Liver (tissue), 9 donors: Measurements from ENCODE around the gene CACNA1C. TPM values are rescaled to one million over a fixed set of nuclear protein-coding genes. Genes with fewer than 3 reads are reported as not detected.

Source experiments
- DNase-seq: peaks from one replicate; pipeline ENCODE4 v3.0.0-alpha.2; 2017; ENCODE audit warnings: low spot score
- H3K27ac ChIP-seq, 2 donors: one replicate each; pipeline ENCODE4 v1.7.0; 2013; ENCODE audit warnings: inconsistent platforms in 2 of 2, low read length in 2 of 2, control low read depth in 1 of 2, low read depth in 1 of 2, mild to moderate bottlenecking in 1 of 2
- H3K27me3 ChIP-seq, 4 donors: one replicate each; pipeline versions ENCODE4 v1.6.1 to v1.7.0; 2013; ENCODE audit warnings: low read length in 3 of 4, inconsistent platforms in 1 of 4, mild to moderate bottlenecking in 1 of 4, moderate library complexity in 1 of 4; ENCODE audit not compliant: control insufficient read depth in 4 of 4, insufficient read depth in 4 of 4
- H3K36me3 ChIP-seq, 4 donors: one replicate each; pipeline versions ENCODE4 v1.6.1 to v1.7.0; 2013; ENCODE audit warnings: low read length in 3 of 4, mild to moderate bottlenecking in 3 of 4, low read depth in 1 of 4, moderate library complexity in 1 of 4; ENCODE audit not compliant: control insufficient read depth in 4 of 4, insufficient read depth in 3 of 4
- H3K4me1 ChIP-seq, 4 donors: one replicate each; pipeline versions ENCODE4 v1.6.1 to v1.7.0; 2013; ENCODE audit warnings: low read length in 3 of 4, mild to moderate bottlenecking in 3 of 4, moderate library complexity in 1 of 4; ENCODE audit not compliant: control insufficient read depth in 4 of 4, insufficient read depth in 4 of 4
- H3K4me3 ChIP-seq, 3 donors: one replicate each; pipeline versions ENCODE4 v1.6.1 to v1.7.0; 2013; ENCODE audit warnings: low read length in 3 of 3, control low read depth in 1 of 3, low read depth in 1 of 3, mild to moderate bottlenecking in 1 of 3
- H3K9ac ChIP-seq, 2 donors: one replicate each; pipeline ENCODE4 v1.7.0; 2013; ENCODE audit warnings: low read length in 2 of 2, mild to moderate bottlenecking in 2 of 2, moderate library complexity in 2 of 2, control low read depth in 1 of 2, low read depth in 1 of 2
- H3K9me3 ChIP-seq, 4 donors: one replicate each; pipeline versions ENCODE4 v1.6.1 to v1.7.0; 2013; ENCODE audit warnings: low read length in 3 of 4; ENCODE audit not compliant: control insufficient read depth in 4 of 4
- ATF3 ChIP-seq: IDR thresholded peaks from 2 replicates; pipeline ENCODE4 v1.6.1; 2016; ENCODE audit warnings: antibody characterized with exemption
- CTCF ChIP-seq: fragments of 150-350 bp; IDR thresholded peaks from 2 replicates; pipeline ENCODE4 v1.5.1; 2017; ENCODE audit warnings: improper control_type of control experiment, low read depth, low read length; ENCODE audit not compliant: missing input control
- EGR1 ChIP-seq, 2 donors: IDR thresholded peaks; 2 replicates each; pipeline ENCODE4 v1.6.1; 2016 to 2018; ENCODE audit warnings: antibody characterized with exemption in 2 of 2, low read depth in 2 of 2
- FOXA1 ChIP-seq: IDR thresholded peaks from 2 replicates; pipeline ENCODE4 v1.6.1; 2016; ENCODE audit warnings: antibody characterized with exemption
- FOXA2 ChIP-seq: IDR thresholded peaks from 2 replicates; pipeline ENCODE4 v1.6.1; 2016; ENCODE audit warnings: antibody characterized with exemption
- GABPA ChIP-seq, 2 donors: IDR thresholded peaks in 1 of 2; conservative IDR thresholded peaks in 1 of 2; 2 replicates each; pipeline ENCODE4 v1.6.1; 2016; ENCODE audit warnings: antibody characterized with exemption in 2 of 2, mild to moderate bottlenecking in 1 of 2, moderate library complexity in 1 of 2
- HNF4A ChIP-seq, 2 donors: conservative IDR thresholded peaks; 2 replicates each; pipeline ENCODE4 v1.6.1; 2016; ENCODE audit warnings: antibody characterized with exemption in 2 of 2, mild to moderate bottlenecking in 2 of 2
- HNF4G ChIP-seq: IDR thresholded peaks from 2 replicates; pipeline ENCODE4 v1.6.1; 2016; ENCODE audit warnings: antibody characterized with exemption
- JUND ChIP-seq, 2 donors: IDR thresholded peaks; 2 replicates each; pipeline ENCODE4 v1.6.1; 2016; ENCODE audit warnings: antibody characterized with exemption in 2 of 2
- MAX ChIP-seq: IDR thresholded peaks from 2 replicates; pipeline ENCODE4 v1.6.1; 2016; ENCODE audit warnings: antibody characterized with exemption
- NR2F2 ChIP-seq: IDR thresholded peaks from 2 replicates; pipeline ENCODE4 v1.6.1; 2016; ENCODE audit warnings: antibody characterized with exemption
- RAD21 ChIP-seq, 2 donors: IDR thresholded peaks; 2 replicates each; pipeline ENCODE4 v1.6.1; 2016; ENCODE audit warnings: antibody characterized with exemption in 2 of 2, mild to moderate bottlenecking in 2 of 2
- REST ChIP-seq: IDR thresholded peaks from 2 replicates; pipeline ENCODE4 v1.6.1; 2016; ENCODE audit warnings: antibody characterized with exemption, mild to moderate bottlenecking
- RXRA ChIP-seq, 2 donors: IDR thresholded peaks; 2 replicates each; pipeline ENCODE4 v1.6.1; 2017 to 2018; ENCODE audit warnings: antibody characterized with exemption in 2 of 2, mild to moderate bottlenecking in 1 of 2
- SP1 ChIP-seq: IDR thresholded peaks from 2 replicates; pipeline ENCODE4 v1.6.1; 2018; ENCODE audit warnings: antibody characterized with exemption, mild to moderate bottlenecking
- TAF1 ChIP-seq: conservative IDR thresholded peaks from 2 replicates; pipeline ENCODE4 v1.6.1; 2016; ENCODE audit warnings: antibody characterized with exemption, mild to moderate bottlenecking
- YY1 ChIP-seq: IDR thresholded peaks from 2 replicates; pipeline ENCODE4 v1.6.1; 2016; ENCODE audit warnings: antibody characterized with exemption, mild to moderate bottlenecking
- ZBTB33 ChIP-seq: IDR thresholded peaks from 2 replicates; pipeline ENCODE4 v1.6.1; 2016; ENCODE audit warnings: antibody characterized with exemption
- WGBS: extraction: QIAGEN DNeasy Blood & Tissue Kit; methylation state at CpG from one replicate; pipeline ENCODE4 v1.1.7; 2013; 5-methylcytosine and 5-hydroxymethylcytosine counted together
- polyA plus RNA-seq, 2 donors: library from polyadenylated mRNA; stranded (reverse) in 1 of 2; unstranded in 1 of 2; fragments of 200-250 nt in 1 of 2; fragments of >200 nt in 1 of 2; fragmentation: Nextera tagmentation in 1 of 2; extraction: Ambion mirVana in 1 of 2; gene quantifications; one replicate each; pipeline versions ENCODE4 v1.2.1 to v1.2.3, GENCODE V29; 2013 to 2015
- total RNA-seq, 2 donors: library from RNA; depleted of rRNA; stranded (reverse); fragments of >200 nt; gene quantifications; one replicate each; pipeline ENCODE4 v1.2.3, GENCODE V29; 2014
- donor health status: healthy.
- donor health status: healthy.
- donor health status: healthy.
- donor health status: healthy.
- donor health status: healthy.

CACNA1C gene
- total and polyA plus RNA-seq, 4 donors, result 0.23 to 1.9 (median 0.41) TPM

- no peaks in the 10 kb centered on the region for H3K36me3 ChIP-seq
- no peaks in the 10 kb centered on the region for H3K27me3 ChIP-seq
- H3K4me3 ChIP-seq, result no peak overlapping the region
- no peak overlapping the region for H3K9ac ChIP-seq
- no peak for TF ChIP-seq EGR1 (IDR thresholded peaks at IDR 0.05; ENCODE audit: low read depth in 2 of 2)
- TF ChIP-seq CTCF, result no peak
- no peak for TF ChIP-seq FOXA1
- no peak for TF ChIP-seq RXRA (IDR thresholded peaks at IDR 0.05)
- no peak for TF ChIP-seq YY1
- TF ChIP-seq ATF3, result no peak
- no peak for TF ChIP-seq SP1
- no peak for TF ChIP-seq TAF1
- no peak for TF ChIP-seq MAX
- no peak for TF ChIP-seq REST
- TF ChIP-seq NR2F2, result no peak
- no peak for TF ChIP-seq RAD21 (IDR thresholded peaks at IDR 0.05)
- no peak for TF ChIP-seq ZBTB33
- TF ChIP-seq HNF4A (conservative IDR thresholded peaks at IDR 0.05), result no peak
- TF ChIP-seq HNF4G, result no peak
- no peak for TF ChIP-seq FOXA2
- no peak for TF ChIP-seq GABPA (IDR thresholded peaks at IDR 0.05 in 1 of 2, conservative IDR thresholded peaks at IDR 0.05 in 1 of 2)
- no peak for TF ChIP-seq JUND (IDR thresholded peaks at IDR 0.05)
- WGBS, result 63% methylated on average over 4 of the region's 4 CpGs
- H3K4me1 ChIP-seq, result no peaks in the 10 kb centered on the region
- no peak overlapping the region for H3K27ac ChIP-seq
- H3K9me3 ChIP-seq, result no peaks in the 10 kb centered on the region
- DNase-seq, result no peak
Observed at GRCh38 chr12:2297658-2298057, 244.9 kb downstream of the CACNA1C start.
